Trophoblast cell (in vitro differentiated cells and primary cell): Measurements from ENCODE around the gene MBP.

Source experiments
- DNase-seq, 2 donors: peaks; one replicate each; pipeline ENCODE4 v3.0.0-alpha.2; 2016
- H2AFZ ChIP-seq: 2 replicates; pipeline ENCODE4 v1.6.1; 2013; ENCODE audit warnings: low read length, moderate library complexity, mild to moderate bottlenecking; ENCODE audit not compliant: insufficient read depth, poor library complexity
- H2AK5ac ChIP-seq: 2 replicates; pipeline ENCODE4 v1.6.1; 2013; ENCODE audit warnings: mild to moderate bottlenecking, low read length
- H2BK120ac ChIP-seq: 2 replicates; pipeline ENCODE4 v1.6.1; 2013; ENCODE audit warnings: low read length, mild to moderate bottlenecking, moderate library complexity; ENCODE audit not compliant: insufficient read depth, poor library complexity
- H2BK12ac ChIP-seq: 2 replicates; pipeline ENCODE4 v1.6.1; 2013; ENCODE audit warnings: mild to moderate bottlenecking, low read length, moderate library complexity
- H2BK5ac ChIP-seq: 2 replicates; pipeline ENCODE4 v1.6.1; 2013; ENCODE audit warnings: low read length, low read depth, moderate library complexity, mild to moderate bottlenecking; ENCODE audit not compliant: poor library complexity
- H3K14ac ChIP-seq: 2 replicates; pipeline ENCODE4 v1.6.1; 2013; ENCODE audit warnings: mild to moderate bottlenecking, low read length
- H3K18ac ChIP-seq: 2 replicates; pipeline ENCODE4 v1.6.1; 2013; ENCODE audit warnings: mild to moderate bottlenecking, low read length
- H3K23ac ChIP-seq: 2 replicates; pipeline ENCODE4 v1.6.1; 2013; ENCODE audit warnings: low read length
- H3K27ac ChIP-seq: 2 replicates; pipeline ENCODE4 v1.5.1; 2013; ENCODE audit warnings: low read depth, mild to moderate bottlenecking, inconsistent platforms, low read length, moderate library complexity
- H3K27me3 ChIP-seq: 2 replicates; pipeline ENCODE4 v1.6.1; 2013; ENCODE audit warnings: inconsistent platforms, mild to moderate bottlenecking, low read length, moderate library complexity; ENCODE audit not compliant: insufficient read depth
- H3K36me3 ChIP-seq, 2 experiments: 1 replicate in 1 of 2; 2 replicates in 1 of 2; pipeline ENCODE4 v1.6.1; 2013; ENCODE audit warnings: low read length in 2 of 2, mild to moderate bottlenecking in 2 of 2, moderate library complexity in 1 of 2; ENCODE audit not compliant: insufficient read depth in 2 of 2, control insufficient read depth in 1 of 2
- H3K4ac ChIP-seq: 2 replicates; pipeline ENCODE4 v1.6.1; 2013; ENCODE audit warnings: low read depth, mild to moderate bottlenecking, low read length, moderate library complexity
- H3K4me1 ChIP-seq, 2 experiments: 1 replicate in 1 of 2; 2 replicates in 1 of 2; pipeline ENCODE4 v1.6.1; 2013; ENCODE audit warnings: low read length in 2 of 2, mild to moderate bottlenecking in 2 of 2, moderate library complexity in 1 of 2; ENCODE audit not compliant: insufficient read depth in 2 of 2, control insufficient read depth in 1 of 2
- H3K4me2 ChIP-seq: 2 replicates; pipeline ENCODE4 v1.6.1; 2013; ENCODE audit warnings: inconsistent platforms, mild to moderate bottlenecking, low read length, moderate library complexity
- H3K4me3 ChIP-seq: 2 replicates; pipeline ENCODE4 v1.5.1; 2013; ENCODE audit warnings: mild to moderate bottlenecking, low read depth, low read length, inconsistent platforms
- H3K79me1 ChIP-seq: one replicate; pipeline ENCODE4 v1.6.1; 2013; ENCODE audit warnings: low read length
- H3K79me2 ChIP-seq: 2 replicates; pipeline ENCODE4 v1.6.1; 2013; ENCODE audit warnings: low read length, mild to moderate bottlenecking; ENCODE audit not compliant: control insufficient read depth, insufficient read depth, poor library complexity
- H3K9ac ChIP-seq: 2 replicates; pipeline ENCODE4 v1.6.1; 2013; ENCODE audit warnings: mild to moderate bottlenecking, low read length
- H3K9me3 ChIP-seq: 2 replicates; pipeline ENCODE4 v1.6.1; 2013; ENCODE audit warnings: low read depth, mild to moderate bottlenecking, control low read depth, inconsistent platforms, low read length; ENCODE audit not compliant: insufficient read depth
- H4K12ac ChIP-seq: 2 replicates; pipeline ENCODE4 v1.6.1; 2013; ENCODE audit warnings: low read depth, mild to moderate bottlenecking, low read length, moderate library complexity
- H4K8ac ChIP-seq: 2 replicates; pipeline ENCODE4 v1.6.1; 2013; ENCODE audit warnings: low read depth, mild to moderate bottlenecking, low read length, moderate library complexity
- H4K91ac ChIP-seq: one replicate; pipeline ENCODE4 v1.6.1; 2013; ENCODE audit warnings: low read depth, mild to moderate bottlenecking, low read length, moderate library complexity
- WGBS: extraction: QIAGEN DNeasy Blood & Tissue Kit; methylation state at CpG from one replicate; pipeline ENCODE4 v1.1.7; 2013; ENCODE audit warnings: missing lambda C conversion rate; ENCODE audit not compliant: insufficient read length, insufficient coverage; ENCODE audit errors: extremely low coverage; 5-methylcytosine and 5-hydroxymethylcytosine counted together

The MBP gene

DNA sequence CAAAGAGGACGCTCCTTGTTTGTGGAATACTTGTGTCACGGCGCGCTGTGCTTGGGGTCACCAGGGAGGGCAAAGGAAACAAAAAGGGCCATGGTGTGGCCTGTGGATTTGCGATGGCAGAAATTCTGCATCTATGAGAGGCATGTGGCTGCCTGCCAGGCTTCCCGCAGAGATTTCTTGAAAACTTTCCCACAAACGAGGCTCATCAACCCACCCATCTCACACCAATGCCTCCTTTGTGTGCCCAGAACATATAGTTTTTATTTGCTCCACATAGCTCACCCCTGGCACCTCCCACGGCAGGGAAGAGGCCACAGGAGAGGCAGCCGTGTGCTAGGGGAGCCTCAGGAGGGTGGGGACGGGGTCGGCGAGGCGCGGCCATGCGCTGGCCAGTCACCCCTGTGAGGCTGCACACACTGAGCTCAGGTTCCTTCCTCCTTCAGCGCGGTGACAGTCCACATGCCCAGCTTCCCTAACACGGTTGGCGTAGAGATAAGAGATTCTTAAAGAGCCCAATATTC is 100.3 kb downstream of the MBP start:
- Histone ChIP-seq H2BK12ac (no peak overlapping the region), H4K91ac (no peak overlapping the region), H3K23ac (no peak overlapping the region), H2BK5ac (no peak overlapping the region), H2BK120ac (no peak overlapping the region), H3K18ac (no peak overlapping the region), H3K27ac (no peak overlapping the region), H4K12ac (no peak overlapping the region), H3K9me3 (no peaks in the 10 kb centered on the region), H3K9ac (no peak overlapping the region), H3K27me3 (no peaks in the 10 kb centered on the region), H3K4ac (no peak overlapping the region), H2AK5ac (no peak overlapping the region), H3K4me1 (no peaks in the 10 kb centered on the region), H3K79me2 (no peaks in the 10 kb centered on the region), H3K36me3 (no peaks in the 10 kb centered on the region), H2AFZ (no peak overlapping the region), H3K4me2 (no peak overlapping the region), H3K79me1 (no peaks in the 10 kb centered on the region), H4K8ac (no peak overlapping the region), H3K14ac (no peak overlapping the region), H3K4me3 (no peak overlapping the region)
- DNase-seq = no peak
- WGBS = no CpG with 5 or more reads among the region's 19 CpGs

DNA sequence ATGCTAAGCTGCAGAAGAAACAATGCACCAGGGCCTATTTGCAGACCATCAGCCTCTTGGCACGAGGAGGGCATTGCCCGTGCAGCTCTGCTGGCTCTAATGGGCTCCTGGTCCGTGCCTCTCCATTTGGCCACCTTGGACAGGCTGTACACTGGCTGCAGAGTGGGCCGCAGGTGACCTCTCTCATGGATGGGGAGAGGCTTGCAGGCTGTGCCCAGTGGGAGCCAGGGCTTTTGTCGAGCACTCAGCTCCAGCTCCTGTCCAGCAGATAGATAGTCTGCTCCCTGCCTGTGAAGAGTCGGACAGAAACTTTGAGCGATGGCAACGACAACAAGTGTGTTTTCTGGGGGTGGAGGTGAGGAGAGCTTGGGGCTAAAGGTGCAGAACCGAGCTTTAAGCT is 100.9 kb downstream of the MBP start:
- Histone ChIP-seq H3K79me1 (no peaks in the 10 kb centered on the region), H2BK12ac (no peak overlapping the region), H3K4ac (no peak overlapping the region), H3K23ac (no peak overlapping the region), H3K4me3 (no peak overlapping the region), H3K4me1 (no peaks in the 10 kb centered on the region), H3K36me3 (no peaks in the 10 kb centered on the region), H3K4me2 (no peak overlapping the region), H2AFZ (no peak overlapping the region), H3K27ac (no peak overlapping the region), H3K9ac (no peak overlapping the region), H2AK5ac (no peak overlapping the region), H3K79me2 (no peaks in the 10 kb centered on the region), H3K18ac (no peak overlapping the region), H4K8ac (no peak overlapping the region), H4K12ac (no peak overlapping the region), H2BK120ac (no peak overlapping the region), H3K9me3 (no peaks in the 10 kb centered on the region), H2BK5ac (no peak overlapping the region), H3K27me3 (no peaks in the 10 kb centered on the region), H3K14ac (no peak overlapping the region), H4K91ac (no peak overlapping the region)
- no peak for DNase-seq
- WGBS = no CpG with 5 or more reads among the region's 9 CpGs

DNA sequence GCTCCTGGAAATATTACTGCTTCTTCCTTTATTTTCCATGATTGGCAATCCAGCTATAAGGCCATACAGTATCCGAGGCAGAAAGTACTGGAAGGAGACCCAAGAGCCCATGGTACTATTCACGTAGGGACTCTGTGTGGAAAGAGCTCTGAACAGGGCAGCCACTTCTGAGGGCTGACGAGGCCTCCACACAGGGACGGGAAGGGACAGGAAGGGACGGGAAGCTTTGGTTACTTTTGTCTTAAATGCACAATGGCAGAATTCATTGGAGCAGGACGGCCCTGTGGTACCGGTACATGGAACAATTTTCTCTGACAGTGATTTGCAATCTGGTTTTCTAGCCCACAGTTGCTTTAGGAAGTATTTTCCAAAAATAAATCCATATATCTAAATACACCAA is 102.4 kb downstream of the MBP start:
- Histone ChIP-seq H4K8ac (no peak overlapping the region), H3K9me3 (no peaks in the 10 kb centered on the region), H4K12ac (no peak overlapping the region), H3K23ac (no peak overlapping the region), H3K36me3 (no peaks in the 10 kb centered on the region), H2BK120ac (no peak overlapping the region), H2BK12ac (no peak overlapping the region), H3K18ac (no peak overlapping the region), H3K4me1 (no peaks in the 10 kb centered on the region), H3K27me3 (no peaks in the 10 kb centered on the region), H3K9ac (no peak overlapping the region), H2AFZ (no peak overlapping the region), H2AK5ac (no peak overlapping the region), H4K91ac (no peak overlapping the region), H3K14ac (no peak overlapping the region), H3K4ac (no peak overlapping the region), H3K79me2 (no peaks in the 10 kb centered on the region), H2BK5ac (no peak overlapping the region), H3K27ac (no peak overlapping the region), H3K4me3 (no peak overlapping the region), H3K4me2 (no peak overlapping the region), H3K79me1 (no peaks in the 10 kb centered on the region)
- DNase-seq = no peak
- no CpG with 5 or more reads among the region's 7 CpGs for WGBS

DNA sequence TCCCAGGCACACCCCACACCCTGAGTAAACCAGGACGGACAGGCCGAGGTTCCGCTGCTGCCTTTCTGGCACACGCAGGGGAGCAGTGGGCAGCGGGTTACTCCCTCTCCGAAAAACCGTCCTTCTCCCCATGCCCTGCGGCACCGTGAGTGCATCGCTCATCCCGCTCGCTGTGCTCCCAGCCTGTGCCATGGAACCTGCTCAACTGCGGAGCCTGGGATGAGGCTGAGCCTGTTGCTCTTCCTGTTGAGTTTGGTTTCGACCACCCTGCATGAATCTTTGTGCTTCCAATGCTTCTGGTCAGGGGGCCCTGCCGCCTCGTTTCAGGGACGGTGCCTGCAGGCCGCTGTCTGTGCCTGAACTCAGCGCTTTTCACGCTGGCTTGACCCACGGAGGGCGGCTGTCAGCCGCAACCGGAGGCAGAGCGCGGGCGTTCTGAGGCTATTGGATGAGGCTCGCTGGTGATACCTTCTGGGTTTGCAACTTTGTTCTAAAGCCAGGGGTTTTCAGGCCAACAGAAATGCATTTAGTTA is 106.7 kb downstream of the MBP start:
- no peak overlapping the region for H2BK12ac ChIP-seq
- H2AFZ ChIP-seq = no peak overlapping the region
- H3K9me3 ChIP-seq = peaks cover 3% of the 10 kb centered on the region
- no peak overlapping the region for H3K4me2 ChIP-seq
- H2BK5ac ChIP-seq = no peak overlapping the region
- H3K4me3 ChIP-seq = no peak overlapping the region
- H3K18ac ChIP-seq = no peak overlapping the region
- no peak overlapping the region for H3K9ac ChIP-seq
- H4K12ac ChIP-seq = no peak overlapping the region
- H3K4ac ChIP-seq = no peak overlapping the region
- no peak overlapping the region for H2BK120ac ChIP-seq
- H3K27ac ChIP-seq = no peak overlapping the region
- H3K79me1 ChIP-seq = no peaks in the 10 kb centered on the region
- H3K79me2 ChIP-seq = no peaks in the 10 kb centered on the region
- no peaks in the 10 kb centered on the region for H3K4me1 ChIP-seq
- no peak overlapping the region for H3K23ac ChIP-seq
- no peak for DNase-seq
- H4K8ac ChIP-seq = no peak overlapping the region
- no peaks in the 10 kb centered on the region for H3K36me3 ChIP-seq
- H3K14ac ChIP-seq = no peak overlapping the region
- no CpG with 5 or more reads among the region's 28 CpGs for WGBS
- no peaks in the 10 kb centered on the region for H3K27me3 ChIP-seq
- no peak overlapping the region for H2AK5ac ChIP-seq
- no peak overlapping the region for H4K91ac ChIP-seq
